Measurements from ENCODE around the gene ADAMTS19. TPM values are rescaled to one million over a fixed set of nuclear protein-coding genes. Genes with fewer than 3 reads are reported as not detected.

Gene ADAMTS19
- total RNA-seq, 1 experiment from 2014 or later, result 20.3 TPM

DNA sequence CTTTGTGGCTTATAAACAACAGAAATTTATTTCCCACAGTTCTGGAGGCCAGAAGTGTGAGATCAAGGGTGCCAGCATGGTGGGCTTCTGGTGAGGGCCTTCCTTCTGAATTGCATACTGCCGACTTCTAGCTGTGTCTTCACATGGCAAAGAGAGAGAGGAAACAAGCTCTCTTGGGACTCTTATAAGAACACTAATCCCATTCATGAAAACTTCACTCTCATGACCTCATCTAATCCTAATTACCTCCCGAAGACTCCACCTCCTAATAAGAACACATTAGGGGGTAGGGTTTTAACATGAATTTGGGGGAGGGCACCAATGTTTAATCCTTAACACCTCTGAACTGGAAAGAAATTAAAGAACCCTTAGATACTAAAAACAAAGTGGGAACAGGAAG is 211.9 kb downstream of the ADAMTS19 start:
- peaks cover 22 to 23% of the 10 kb centered on the region in 2 experiments for H3K4me1 Mint-ChIP-seq
- WGBS (ENCODE audit: extremely low coverage, insufficient read length, low lambda C conversion rate), result no CpG with 5 or more reads among the region's 2 CpGs
- TF ChIP-seq, protein P1, sequence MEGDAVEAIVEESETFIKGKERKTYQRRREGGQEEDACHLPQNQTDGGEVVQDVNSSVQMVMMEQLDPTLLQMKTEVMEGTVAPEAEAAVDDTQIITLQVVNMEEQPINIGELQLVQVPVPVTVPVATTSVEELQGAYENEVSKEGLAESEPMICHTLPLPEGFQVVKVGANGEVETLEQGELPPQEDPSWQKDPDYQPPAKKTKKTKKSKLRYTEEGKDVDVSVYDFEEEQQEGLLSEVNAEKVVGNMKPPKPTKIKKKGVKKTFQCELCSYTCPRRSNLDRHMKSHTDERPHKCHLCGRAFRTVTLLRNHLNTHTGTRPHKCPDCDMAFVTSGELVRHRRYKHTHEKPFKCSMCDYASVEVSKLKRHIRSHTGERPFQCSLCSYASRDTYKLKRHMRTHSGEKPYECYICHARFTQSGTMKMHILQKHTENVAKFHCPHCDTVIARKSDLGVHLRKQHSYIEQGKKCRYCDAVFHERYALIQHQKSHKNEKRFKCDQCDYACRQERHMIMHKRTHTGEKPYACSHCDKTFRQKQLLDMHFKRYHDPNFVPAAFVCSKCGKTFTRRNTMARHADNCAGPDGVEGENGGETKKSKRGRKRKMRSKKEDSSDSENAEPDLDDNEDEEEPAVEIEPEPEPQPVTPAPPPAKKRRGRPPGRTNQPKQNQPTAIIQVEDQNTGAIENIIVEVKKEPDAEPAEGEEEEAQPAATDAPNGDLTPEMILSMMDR (conservative IDR thresholded peaks at IDR 0.05), result no peak
- H3K36me3 Mint-ChIP-seq (ENCODE audit: insufficient read depth in 1 of 3, low read depth in 3 of 3), result peaks cover 14 to 20% (median 17%) of the 10 kb centered on the region in 3 experiments
- Histone ChIP-seq H3K79me1 (ENCODE audit: insufficient read depth, low read depth, low read length, poor library complexity, severe bottlenecking) (no peaks in the 10 kb centered on the region), H3K27ac (ENCODE audit: insufficient read length, low read depth, low read length) (no peak overlapping the region), H3T11ph (ENCODE audit: low read length) (no peak overlapping the region), H2AK5ac (ENCODE audit: insufficient read length, low read length) (no peak overlapping the region), H3K4me2 (ENCODE audit: insufficient read depth, insufficient read length, low read length) (no peak overlapping the region), H2BK12ac (ENCODE audit: insufficient read length, low read depth, low read length) (no peak overlapping the region), H3K79me2 (ENCODE audit: insufficient read depth, low read length) (no peaks in the 10 kb centered on the region), H2AFZ (ENCODE audit: low read length) (no peak overlapping the region), H3K9me3 (ENCODE audit: control insufficient read depth, low read depth, low read length) (no peaks in the 10 kb centered on the region), H3K56ac (ENCODE audit: insufficient read length, low read depth, low read length) (no peak overlapping the region), H4K8ac (replicated peaks; ENCODE audit: insufficient read length, low read depth, low read length) (no peak overlapping the region), H4K20me1 (ENCODE audit: control insufficient read depth, insufficient read depth, insufficient read length) (no peaks in the 10 kb centered on the region), H2BK15ac (ENCODE audit: low read depth, low read length) (no peak overlapping the region), H3K27me3 (ENCODE audit: insufficient read depth, low read length) (no peaks in the 10 kb centered on the region), H3K23me2 (ENCODE audit: insufficient read length, low read depth, low read length, poor library complexity, severe bottlenecking) (no peaks in the 10 kb centered on the region), H3K18ac (ENCODE audit: insufficient read length, low read depth, low read length) (no peak overlapping the region), H4K5ac (ENCODE audit: insufficient read length, low read depth, low read length) (no peak overlapping the region), H2BK20ac (ENCODE audit: low read depth, low read length, poor library complexity, severe bottlenecking) (no peak overlapping the region), H3K4me1 (ENCODE audit: insufficient read depth, low read length) (no peaks in the 10 kb centered on the region), H2BK5ac (ENCODE audit: insufficient read length, low read length) (no peak overlapping the region), H3K4ac (ENCODE audit: low read depth, low read length) (no peak overlapping the region), H2BK120ac (ENCODE audit: low read depth, low read length, poor library complexity, severe bottlenecking) (no peak overlapping the region), H3K9ac (ENCODE audit: extremely low read depth, insufficient read length, low read length) (no peak overlapping the region), H4K91ac (ENCODE audit: insufficient read length, low read depth, low read length) (no peak overlapping the region), H3K14ac (ENCODE audit: insufficient read depth, low read length) (no peak overlapping the region), H3K23ac (ENCODE audit: insufficient read length, low read depth, low read length) (no peak overlapping the region)
- H3K27me3 Mint-ChIP-seq (ENCODE audit: low read depth), result no peaks in the 10 kb centered on the region
- no peak for DNase-seq
- H3K4me3 Mint-ChIP-seq, result no peak overlapping the region; a peak in 1 of 5 replicates
- H3K9me3 Mint-ChIP-seq, result peaks cover 10% of the 10 kb centered on the region in 2 experiments
- peak overlapping the region; percentile 50 to 80 (median 53); a peak in 5 of 7 replicates for H3K27ac Mint-ChIP-seq
